Fibroblast of peridontal ligament (primary cell): ENCODE measurements around the gene STAC2.
"Not testable (repeated sequence)": the region's sequence is repeated elsewhere in the genome, so short reads cannot be mapped to it uniquely, and the experiment has no call there.

Experiments used
- DNase-seq: peaks from one replicate; pipeline ENCODE4 v3.0.0-alpha.2; 2010; ENCODE audit errors: extremely low read depth

STAC2 gene

GRCh38 chr17:39187152-39187830 lies 38.5 kb downstream of the STAC2 start:
- DNase-seq, result no peak

GRCh38 chr17:39186481-39187002 lies 39.2 kb downstream of the STAC2 start:
- DNase-seq, result no peak

GRCh38 chr17:39183720-39184119 lies 42.0 kb downstream of the STAC2 start:
- no peak for DNase-seq

- DNase-seq, result no peak
Observed at GRCh38 chr17:39183045-39183444, 42.7 kb downstream of the STAC2 start.

- no peak for DNase-seq
Observed at GRCh38 chr17:39181303-39181702, 44.4 kb downstream of the STAC2 start.

- peak; percentile 27 for DNase-seq
Observed at GRCh38 chr17:39178536-39178935, 47.2 kb downstream of the STAC2 start.

- DNase-seq, result no peak
Observed at GRCh38 chr17:39177256-39177655, 48.5 kb downstream of the STAC2 start.

GRCh38 chr17:39175695-39176093 lies 50.1 kb downstream of the STAC2 start:
- no peak for DNase-seq

- DNase-seq, result peak; percentile 66
Observed at GRCh38 chr17:39174920-39175694, 50.6 kb downstream of the STAC2 start.

GRCh38 chr17:39173526-39174274 lies 52.0 kb downstream of the STAC2 start:
- DNase-seq, result no peak

GRCh38 chr17:39173080-39173479 lies 52.7 kb downstream of the STAC2 start:
- DNase-seq, result no peak

GRCh38 chr17:39171933-39172332 lies 53.8 kb downstream of the STAC2 start:
- DNase-seq, result no peak

- DNase-seq, result no peak
Observed at GRCh38 chr17:39170558-39170957, 55.2 kb downstream of the STAC2 start.

- DNase-seq, result no peak
Observed at GRCh38 chr17:39170109-39170508, 55.6 kb downstream of the STAC2 start.

- DNase-seq, result no peak
Observed at GRCh38 chr17:39169518-39169917, 56.2 kb downstream of the STAC2 start.

GRCh38 chr17:39169101-39169500 lies 56.6 kb downstream of the STAC2 start:
- no peak for DNase-seq

GRCh38 chr17:39168503-39168902 lies 57.2 kb downstream of the STAC2 start:
- DNase-seq, result not testable (repeated sequence)

- peak; percentile 24 for DNase-seq
Observed at GRCh38 chr17:39167476-39167875, 58.3 kb downstream of the STAC2 start.

- DNase-seq, result no peak
Observed at GRCh38 chr17:39166437-39167335, 59.1 kb downstream of the STAC2 start.

GRCh38 chr17:39165841-39166349 lies 59.9 kb downstream of the STAC2 start, which contains the start of gene ARL5C:
ARL5C (minus strand) TSS chr17:39166161; CDS start chr17:39165760, 401 bp downstream.
- DNase-seq, result no peak
